NCI-H187 treated with DMSO at 0.1 percent for 48 hours (cell line): ENCODE measurements around the gene LYRM1.
"Not testable (repeated sequence)": the region's sequence is repeated elsewhere in the genome, so short reads cannot be mapped to it uniquely, and the experiment has no call there.

Experiments used
- DNase-seq: peaks from one replicate; lab custom pipeline; 2025; lab: John Stamatoyannopoulos, UW

Gene LYRM1

GRCh38 chr16:20900299-20901067, at the start of gene LYRM1, which contains the start of gene DCUN1D3:
Gene LYRM1, plus strand, starts transcription at chr16:20900771. Its CDS starts 14,785 bp downstream, at chr16:20915556.
Gene DCUN1D3, minus strand, starts transcription at chr16:20900358. Its CDS starts 37,820 bp downstream, at chr16:20862538.
- DNase-seq, result peak; percentile 63

- DNase-seq, result no peak
These were observed 49.6 kb upstream of the LYRM1 start for GRCh38 chr16:20850981-20851380.

- no peak for DNase-seq
These were observed 49.0 kb upstream of the LYRM1 start for GRCh38 chr16:20851601-20852000.

- no peak for DNase-seq
These were observed 47.4 kb upstream of the LYRM1 start for GRCh38 chr16:20853143-20853542.

GRCh38 chr16:20853981-20854620, 46.5 kb upstream of the LYRM1 start:
- no peak for DNase-seq

- DNase-seq, result no peak
These were observed 45.6 kb upstream of the LYRM1 start for GRCh38 chr16:20854963-20855362.

GRCh38 chr16:20857281-20857680, 43.3 kb upstream of the LYRM1 start:
- DNase-seq, result no peak

- DNase-seq, result no peak
These were observed 41.3 kb upstream of the LYRM1 start for GRCh38 chr16:20859229-20859628.

- no peak for DNase-seq
These were observed 40.9 kb upstream of the LYRM1 start for GRCh38 chr16:20859699-20860098.

GRCh38 chr16:20860361-20860760, 40.2 kb upstream of the LYRM1 start:
- DNase-seq, result no peak

- not testable (repeated sequence) for DNase-seq
These were observed 39.6 kb upstream of the LYRM1 start for GRCh38 chr16:20860995-20861394.

- no peak for DNase-seq
These were observed 38.2 kb upstream of the LYRM1 start for GRCh38 chr16:20862162-20862960.

GRCh38 chr16:20864376-20864775, 36.2 kb upstream of the LYRM1 start:
- not testable (repeated sequence) for DNase-seq

GRCh38 chr16:20865420-20866131, 35.0 kb upstream of the LYRM1 start:
- no peak for DNase-seq

GRCh38 chr16:20866145-20866772, 34.3 kb upstream of the LYRM1 start:
- no peak for DNase-seq

- no peak for DNase-seq
These were observed 33.8 kb upstream of the LYRM1 start for GRCh38 chr16:20866801-20867200.

GRCh38 chr16:20867585-20867984, 33.0 kb upstream of the LYRM1 start:
- DNase-seq, result no peak

- no peak for DNase-seq
These were observed 31.7 kb upstream of the LYRM1 start for GRCh38 chr16:20868890-20869289.

- no peak for DNase-seq
These were observed 30.3 kb upstream of the LYRM1 start for GRCh38 chr16:20870122-20870820.

- DNase-seq, result no peak
These were observed 29.3 kb upstream of the LYRM1 start for GRCh38 chr16:20871258-20871657.
